NT2/D1 (cell line): ENCODE data around the gene DIAPH3.

Source experiments
- DNase-seq: peaks from one replicate; pipeline ENCODE4 v3.0.0-alpha.2; 2011; ENCODE audit warnings: low read depth, low spot score
- H3K27me3 ChIP-seq: 2 replicates; pipeline ENCODE4 v1.6.0; 2011; ENCODE audit warnings: mild to moderate bottlenecking; ENCODE audit not compliant: insufficient read length, insufficient read depth
- H3K36me3 ChIP-seq: 2 replicates; pipeline ENCODE4 v1.6.1; 2011; ENCODE audit warnings: mild to moderate bottlenecking, low read length, mixed read lengths; ENCODE audit not compliant: insufficient read depth, insufficient read length
- H3K4me1 ChIP-seq: 2 replicates; pipeline ENCODE4 v1.5.1; 2011; ENCODE audit not compliant: insufficient read depth, insufficient read length
- H3K4me3 ChIP-seq: 2 replicates; pipeline ENCODE4 v1.5.1; 2011; ENCODE audit warnings: low read depth; ENCODE audit not compliant: insufficient read length
- H3K9ac ChIP-seq: 2 replicates; pipeline ENCODE4 v1.6.0; 2011; ENCODE audit warnings: low read depth; ENCODE audit not compliant: insufficient read length
- H3K9me3 ChIP-seq: 2 replicates; pipeline ENCODE4 v1.5.1; 2011; ENCODE audit warnings: mild to moderate bottlenecking, low read length; ENCODE audit not compliant: insufficient read depth
- SUZ12 ChIP-seq: IDR thresholded peaks from 2 replicates; pipeline ENCODE4 v1.6.1; 2011; ENCODE audit not compliant: insufficient read length, insufficient read depth; ENCODE audit errors: extremely low read depth
- YY1 ChIP-seq: IDR thresholded peaks from 2 replicates; pipeline ENCODE4 v1.6.1; 2011; ENCODE audit not compliant: insufficient read length, insufficient read depth
- ZNF274 ChIP-seq: IDR thresholded peaks from 2 replicates; pipeline ENCODE4 v1.6.1; 2011; ENCODE audit warnings: mild to moderate bottlenecking, low read depth, low read length

The DIAPH3 gene

GRCh38 chr13:60137911-60138560 is 25.7 kb downstream of the DIAPH3 start:
- no peak for DNase-seq
- H3K9ac ChIP-seq: no peak overlapping the region
- H3K4me1 ChIP-seq: no peaks in the 10 kb centered on the region
- H3K36me3 ChIP-seq: no peaks in the 10 kb centered on the region
- no peaks in the 10 kb centered on the region for H3K27me3 ChIP-seq
- no peaks in the 10 kb centered on the region for H3K9me3 ChIP-seq
- TF ChIP-seq ZNF274: no peak
- no peak for TF ChIP-seq YY1
- no peak for TF ChIP-seq SUZ12
- H3K4me3 ChIP-seq: no peak overlapping the region

DNA sequence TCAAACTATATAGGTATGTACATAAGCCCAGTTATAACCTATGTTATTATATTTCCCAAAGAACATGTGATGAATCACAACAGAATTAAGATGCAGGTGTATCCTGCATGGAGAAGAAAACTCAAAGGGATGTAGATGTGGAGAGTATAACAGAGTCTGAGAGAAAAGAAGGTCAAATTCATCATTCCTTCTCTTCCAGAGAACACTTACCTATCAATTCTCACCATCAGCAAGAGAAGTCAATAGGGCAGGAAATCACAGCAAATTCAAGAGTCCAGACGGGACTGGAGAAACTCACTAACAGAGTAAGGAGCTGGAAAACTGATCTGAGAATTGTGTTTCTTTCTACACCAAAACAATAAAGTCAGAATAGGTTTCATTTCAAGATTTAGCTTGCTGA is 28.4 kb downstream of the DIAPH3 start:
- H3K9ac ChIP-seq: no peak overlapping the region
- H3K36me3 ChIP-seq: no peaks in the 10 kb centered on the region
- H3K4me1 ChIP-seq: no peaks in the 10 kb centered on the region
- no peak for TF ChIP-seq YY1
- TF ChIP-seq ZNF274: no peak
- no peak for TF ChIP-seq SUZ12
- no peak overlapping the region for H3K4me3 ChIP-seq
- DNase-seq: no peak
- H3K27me3 ChIP-seq: no peaks in the 10 kb centered on the region
- no peaks in the 10 kb centered on the region for H3K9me3 ChIP-seq

DNA sequence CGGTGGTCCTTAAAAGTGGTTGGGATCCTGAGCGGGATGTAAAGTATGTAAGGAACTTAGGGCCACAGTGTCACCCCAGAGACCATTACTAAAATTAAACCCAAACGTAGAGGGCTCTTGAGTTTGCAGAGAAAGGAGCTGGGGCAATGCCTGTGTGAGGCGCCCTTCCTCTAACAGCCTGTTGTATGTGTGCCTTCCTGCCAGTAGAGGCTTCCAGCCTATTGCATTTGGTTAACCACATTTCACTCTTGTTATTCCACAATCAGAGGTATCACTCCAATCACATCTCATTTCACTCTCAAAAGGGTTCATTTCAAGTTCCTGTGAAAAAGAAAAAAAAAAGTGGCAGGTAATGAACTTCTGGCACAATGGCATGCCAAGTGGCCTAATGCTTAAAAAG is 29.4 kb downstream of the DIAPH3 start:
- no peak overlapping the region for H3K9ac ChIP-seq
- no peak for DNase-seq
- no peaks in the 10 kb centered on the region for H3K9me3 ChIP-seq
- H3K27me3 ChIP-seq: no peaks in the 10 kb centered on the region
- H3K4me1 ChIP-seq: no peaks in the 10 kb centered on the region
- H3K36me3 ChIP-seq: no peaks in the 10 kb centered on the region
- TF ChIP-seq YY1: no peak
- no peak for TF ChIP-seq ZNF274
- TF ChIP-seq SUZ12: no peak
- H3K4me3 ChIP-seq: no peak overlapping the region

DNA sequence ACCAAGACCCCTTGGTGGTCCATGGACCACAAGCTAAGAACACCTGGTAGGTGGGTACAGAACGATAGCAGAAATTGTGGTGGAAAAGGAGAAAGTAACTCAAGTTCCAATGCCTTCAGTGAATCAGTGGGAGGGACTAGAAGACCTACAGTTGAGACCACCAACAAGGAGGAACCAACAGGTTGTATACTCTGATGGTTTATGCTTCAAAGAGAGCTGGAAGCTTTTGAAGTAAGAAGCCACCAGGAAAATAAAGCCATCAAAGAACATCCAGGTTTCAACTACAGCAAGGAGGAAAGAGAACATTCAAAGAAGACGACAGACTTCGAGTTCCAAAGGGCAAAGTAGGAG is 42.4 kb downstream of the DIAPH3 start:
- Histone ChIP-seq H3K9ac (no peak overlapping the region), H3K27me3 (no peaks in the 10 kb centered on the region), H3K4me3 (no peak overlapping the region), H3K4me1 (no peaks in the 10 kb centered on the region), H3K9me3 (no peaks in the 10 kb centered on the region), H3K36me3 (no peaks in the 10 kb centered on the region)
- DNase-seq: no peak
- TF ChIP-seq YY1 (no peak), SUZ12 (no peak), ZNF274 (no peak)

DNA sequence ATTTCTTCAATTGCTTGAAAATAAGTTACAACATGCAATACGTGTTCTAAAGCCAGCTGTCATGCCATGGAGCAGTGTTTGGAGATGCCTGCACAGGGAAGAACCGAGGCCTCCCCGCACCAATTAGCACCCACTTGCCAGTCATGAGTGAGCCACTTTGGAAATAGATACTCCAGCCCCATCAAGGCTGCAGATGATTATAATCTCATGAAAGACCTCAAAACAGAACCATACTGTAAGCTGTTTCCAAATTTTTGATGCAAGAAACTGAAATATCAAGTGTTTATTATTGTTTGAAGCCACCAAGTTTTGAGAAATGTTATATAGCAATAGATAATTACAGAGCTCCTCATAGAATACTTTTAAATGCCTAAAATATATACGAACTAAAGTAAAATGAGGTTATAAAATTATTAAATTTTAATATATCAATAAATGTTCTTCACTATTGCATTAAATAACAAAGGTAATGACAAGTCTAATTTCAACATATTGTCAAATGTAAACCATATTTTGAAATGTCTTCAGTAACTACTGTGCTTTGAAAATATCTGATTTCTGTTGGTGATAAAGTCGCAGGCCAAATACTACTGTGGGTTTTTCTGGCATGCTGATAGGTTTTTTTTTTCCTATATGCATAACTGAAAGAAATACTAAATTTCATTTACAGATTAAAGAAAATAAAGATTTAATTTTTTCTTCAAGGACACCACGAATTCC is 43.0 kb downstream of the DIAPH3 start:
- H3K9me3 ChIP-seq: no peaks in the 10 kb centered on the region
- H3K4me1 ChIP-seq: no peaks in the 10 kb centered on the region
- no peak overlapping the region for H3K4me3 ChIP-seq
- H3K36me3 ChIP-seq: no peaks in the 10 kb centered on the region
- H3K27me3 ChIP-seq: no peaks in the 10 kb centered on the region
- no peak overlapping the region for H3K9ac ChIP-seq
- no peak for TF ChIP-seq SUZ12
- no peak for TF ChIP-seq YY1
- no peak for TF ChIP-seq ZNF274
- DNase-seq: no peak

- H3K9me3 ChIP-seq: no peaks in the 10 kb centered on the region
- no peak overlapping the region for H3K4me3 ChIP-seq
- no peaks in the 10 kb centered on the region for H3K4me1 ChIP-seq
- no peak for DNase-seq
- no peak overlapping the region for H3K9ac ChIP-seq
- H3K36me3 ChIP-seq: no peaks in the 10 kb centered on the region
- no peaks in the 10 kb centered on the region for H3K27me3 ChIP-seq
- TF ChIP-seq SUZ12 (no peak), ZNF274 (no peak), YY1 (no peak)
Observed at GRCh38 chr13:60118696-60119400, 44.9 kb downstream of the DIAPH3 start.

DNA sequence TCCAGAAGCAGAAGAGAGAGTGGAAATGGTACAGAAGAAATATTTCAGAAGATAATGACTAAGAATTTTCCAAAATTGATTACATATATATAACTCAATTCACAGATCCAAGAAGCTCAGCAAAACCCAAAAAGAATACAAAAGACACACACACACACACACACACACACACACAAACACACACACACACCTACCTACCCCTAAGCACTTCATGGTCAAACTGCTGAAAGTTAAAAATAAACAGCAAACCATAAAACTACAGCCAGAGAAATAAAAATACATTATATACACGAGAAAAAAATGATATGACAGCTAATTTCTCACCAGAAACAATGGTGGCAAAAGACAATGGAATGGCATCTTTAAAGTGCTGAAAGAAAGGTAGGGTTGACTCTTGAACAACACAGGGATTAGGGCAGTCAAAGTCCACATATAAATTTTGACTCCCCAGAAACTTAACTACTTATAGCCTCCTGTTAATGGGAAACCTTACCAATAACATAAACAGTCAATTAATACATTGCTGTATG is 49.2 kb downstream of the DIAPH3 start:
- no peak overlapping the region for H3K4me3 ChIP-seq
- H3K36me3 ChIP-seq: peaks cover 5% of the 10 kb centered on the region
- H3K27me3 ChIP-seq: no peaks in the 10 kb centered on the region
- no peak overlapping the region for H3K9ac ChIP-seq
- no peaks in the 10 kb centered on the region for H3K9me3 ChIP-seq
- no peaks in the 10 kb centered on the region for H3K4me1 ChIP-seq
- TF ChIP-seq SUZ12 (no peak), ZNF274 (no peak), YY1 (no peak)
- DNase-seq: no peak
